AG09319 (cell line): ENCODE measurements around the gene HDAC4.

Source experiments
- DNase-seq: peaks from one replicate; pipeline ENCODE4 v3.0.0-alpha.2; 2010; ENCODE audit warnings: low read depth; ENCODE audit errors: extremely low read depth
- TF ChIP-seq, protein P1 (sequence below): IDR thresholded peaks from 2 replicates; pipeline ENCODE4 v1.5.1; 2011; ENCODE audit warnings: low read depth, mild to moderate bottlenecking, inconsistent platforms, low read length, moderate library complexity

HDAC4 gene

DNA sequence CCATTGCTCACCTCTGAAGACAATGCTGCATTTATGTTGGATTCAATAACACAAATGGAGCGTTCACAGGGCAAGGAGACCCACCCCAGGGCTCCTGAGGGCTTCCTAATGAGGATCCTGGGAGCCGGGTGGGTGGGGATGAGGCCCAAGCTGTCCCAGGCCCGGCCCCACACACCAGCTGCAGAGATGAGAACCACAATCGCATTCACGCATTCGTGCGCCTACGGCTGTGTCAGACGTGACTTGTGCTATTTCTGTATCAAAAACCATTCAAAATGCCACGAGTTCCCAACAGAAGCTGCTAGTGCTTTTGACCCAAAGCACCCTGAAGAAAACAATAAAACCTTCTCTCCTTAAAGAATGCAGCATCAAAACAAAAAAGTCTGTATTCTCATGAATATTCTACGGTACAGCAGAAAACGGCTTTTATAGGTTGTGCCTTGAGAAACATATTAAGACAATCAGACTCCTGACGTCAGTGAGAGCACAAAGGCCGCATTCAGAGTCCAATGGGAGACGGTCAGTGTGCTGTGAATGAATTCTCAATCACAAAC, 205.4 kb downstream of the HDAC4 start:
- TF ChIP-seq, protein P1, sequence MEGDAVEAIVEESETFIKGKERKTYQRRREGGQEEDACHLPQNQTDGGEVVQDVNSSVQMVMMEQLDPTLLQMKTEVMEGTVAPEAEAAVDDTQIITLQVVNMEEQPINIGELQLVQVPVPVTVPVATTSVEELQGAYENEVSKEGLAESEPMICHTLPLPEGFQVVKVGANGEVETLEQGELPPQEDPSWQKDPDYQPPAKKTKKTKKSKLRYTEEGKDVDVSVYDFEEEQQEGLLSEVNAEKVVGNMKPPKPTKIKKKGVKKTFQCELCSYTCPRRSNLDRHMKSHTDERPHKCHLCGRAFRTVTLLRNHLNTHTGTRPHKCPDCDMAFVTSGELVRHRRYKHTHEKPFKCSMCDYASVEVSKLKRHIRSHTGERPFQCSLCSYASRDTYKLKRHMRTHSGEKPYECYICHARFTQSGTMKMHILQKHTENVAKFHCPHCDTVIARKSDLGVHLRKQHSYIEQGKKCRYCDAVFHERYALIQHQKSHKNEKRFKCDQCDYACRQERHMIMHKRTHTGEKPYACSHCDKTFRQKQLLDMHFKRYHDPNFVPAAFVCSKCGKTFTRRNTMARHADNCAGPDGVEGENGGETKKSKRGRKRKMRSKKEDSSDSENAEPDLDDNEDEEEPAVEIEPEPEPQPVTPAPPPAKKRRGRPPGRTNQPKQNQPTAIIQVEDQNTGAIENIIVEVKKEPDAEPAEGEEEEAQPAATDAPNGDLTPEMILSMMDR: no peak
- DNase-seq: no peak

DNA sequence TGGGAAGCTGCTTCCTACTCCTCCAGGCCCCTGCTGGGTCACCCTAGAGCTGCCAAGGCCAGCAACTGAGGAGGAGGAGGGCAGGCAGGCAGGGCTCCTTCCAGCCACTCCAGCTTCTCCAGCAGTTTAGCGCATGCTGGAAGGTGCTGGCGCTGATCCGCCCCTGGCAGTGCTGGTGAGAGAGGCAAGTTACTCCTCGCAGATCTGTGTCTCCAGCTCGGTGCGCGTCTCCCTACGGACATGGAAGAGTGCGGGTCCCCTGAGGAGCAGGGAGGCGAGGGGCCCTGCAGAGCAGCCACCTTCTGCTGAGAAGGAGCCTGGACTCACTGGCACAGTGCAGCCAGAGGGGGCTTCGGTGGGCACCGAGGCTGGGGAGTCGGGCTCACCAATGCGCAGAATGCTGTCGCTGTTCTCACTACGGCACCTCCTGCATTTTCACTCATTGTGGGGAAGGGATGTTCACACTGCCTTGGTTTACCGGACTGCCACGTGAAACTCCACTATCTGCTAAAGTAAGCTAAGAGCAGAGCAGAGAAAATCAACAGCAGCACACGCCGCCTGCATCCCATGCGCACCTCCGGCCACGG, 206.0 kb downstream of the HDAC4 start:
- TF ChIP-seq, protein P1: no peak
- no peak for DNase-seq

DNA sequence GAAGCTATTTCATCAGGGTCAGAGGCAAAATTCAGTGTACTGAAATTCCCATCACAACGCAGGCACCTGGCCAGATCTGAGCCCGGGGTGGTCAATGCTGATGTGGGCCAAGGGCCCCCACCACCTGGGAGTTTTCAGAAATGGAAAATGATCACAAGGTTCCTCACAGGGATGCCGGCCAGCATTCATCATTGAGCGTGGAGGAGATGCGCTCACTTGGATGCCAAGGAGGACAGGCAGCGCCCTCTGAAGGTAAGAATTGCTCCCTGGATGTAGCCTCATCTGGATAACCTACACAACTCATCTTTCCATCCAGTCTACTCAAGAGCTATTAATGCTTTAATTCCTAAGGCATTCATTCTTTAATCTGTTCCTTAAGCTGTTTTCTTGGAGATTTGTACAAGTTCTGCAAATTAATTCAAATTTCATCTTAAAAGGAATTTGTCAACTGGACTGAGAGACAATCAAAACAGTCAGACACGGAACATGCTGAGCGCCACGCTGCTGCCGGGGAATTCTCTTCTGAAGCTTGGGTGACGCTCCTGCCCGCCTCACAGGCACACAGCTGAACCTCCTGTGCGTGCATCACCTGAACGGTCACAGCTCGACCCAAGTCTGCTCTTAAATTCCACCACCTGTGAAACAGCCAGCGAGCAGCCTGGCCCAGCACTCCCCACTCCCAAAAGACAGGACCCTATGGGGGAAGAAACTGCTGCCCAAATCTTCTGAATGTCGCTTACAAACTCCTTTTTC, 206.7 kb downstream of the HDAC4 start:
- TF ChIP-seq, protein P1: peak; percentile 5
- DNase-seq: no peak

DNA sequence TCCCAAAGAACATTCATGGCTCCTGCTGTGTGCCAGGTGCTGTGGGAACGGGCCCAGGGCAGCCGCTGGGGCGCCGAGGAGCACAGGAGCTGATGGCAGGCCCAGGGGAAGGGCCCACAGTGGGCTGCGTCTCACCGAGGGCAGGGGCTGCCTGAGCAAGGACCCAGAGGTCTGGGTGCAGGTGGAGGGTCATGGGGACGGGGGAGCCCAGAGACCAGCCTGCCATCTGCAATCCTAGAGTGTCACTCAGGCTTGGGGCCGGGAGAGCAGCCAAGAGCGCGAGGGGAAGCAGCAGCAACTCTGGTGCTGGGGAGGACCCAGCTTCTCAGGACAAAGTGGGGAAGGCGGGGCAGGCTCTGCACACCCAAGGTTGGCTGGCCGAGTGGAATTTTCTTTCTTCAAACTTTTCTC, 207.4 kb downstream of the HDAC4 start:
- no peak for DNase-seq
- TF ChIP-seq, protein P1: no peak

- DNase-seq: no peak
- TF ChIP-seq, protein P1: no peak
Observed at GRCh38 chr2:239192975-239193374, 207.8 kb downstream of the HDAC4 start.

DNA sequence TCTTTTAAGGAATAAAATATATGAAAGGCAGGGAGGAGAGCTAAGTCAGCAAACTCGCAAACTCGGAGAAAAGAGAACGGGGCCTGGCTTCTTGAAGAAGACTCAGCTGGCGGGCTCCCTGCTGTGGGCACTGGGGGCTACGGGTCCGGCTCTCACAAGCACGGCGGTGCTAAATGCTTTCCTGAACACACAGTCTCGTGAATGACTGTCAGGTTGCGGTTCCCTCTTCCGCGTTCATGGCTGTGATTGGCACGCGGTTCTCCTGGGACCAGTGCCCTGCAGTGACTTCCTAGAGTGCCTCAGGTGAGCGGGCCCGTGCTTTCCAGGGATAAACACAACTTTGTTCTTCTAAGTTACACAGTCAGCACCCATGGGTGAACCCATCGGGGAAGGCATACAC, 208.4 kb downstream of the HDAC4 start:
- DNase-seq: no peak
- TF ChIP-seq, protein P1: no peak
